WTC11 (cell line): ENCODE measurements around the gene CACNB4. TPM values are rescaled to one million over a fixed set of nuclear protein-coding genes. Genes with fewer than 3 reads are reported as not detected.

Experiments
- ATAC-seq: fragments of 200-7000 bp; cut with Tn5 transposase; 2 replicates; pipeline ENCODE4 v1.10.0; 2021; ENCODE audit warnings: mild to moderate bottlenecking, moderate library complexity
- CTCF ChIA-PET: fragments of 300-600 bp; sonication (Branson Sonifier 250); formaldehyde crosslinking; loops from one replicate; lab custom pipeline; 2021; ENCODE audit warnings: antibody characterized with exemption; lab: Charles Lee
- POLR2A ChIA-PET: fragments of 350-600 bp; sonication (Branson Sonifier 250); formaldehyde crosslinking; loops from one replicate; lab custom pipeline; 2021; ENCODE audit warnings: antibody characterized with exemption; lab: Charles Lee
- DNase-seq: peaks from one replicate; pipeline ENCODE4 v3.0.0; 2021; ENCODE audit warnings: low spot score
- H3K27ac Mint-ChIP-seq: 2 replicates; pipeline ENCODE4 v1.8.0; 2021; ENCODE audit warnings: mixed read lengths
- H3K27me3 Mint-ChIP-seq: 2 replicates; pipeline ENCODE4 v1.8.0; 2021; ENCODE audit warnings: low read depth, mild to moderate bottlenecking, moderate library complexity, mixed read lengths
- H3K36me3 Mint-ChIP-seq: 2 replicates; pipeline ENCODE4 v1.8.0; 2021; ENCODE audit warnings: mixed read lengths
- H3K4me1 Mint-ChIP-seq: 2 replicates; pipeline ENCODE4 v1.8.0; 2022; ENCODE audit warnings: mixed read lengths
- H3K4me3 Mint-ChIP-seq: 2 replicates; pipeline ENCODE4 v1.8.0; 2021; ENCODE audit warnings: mild to moderate bottlenecking, moderate library complexity, mixed read lengths
- H3K9me3 Mint-ChIP-seq: 2 replicates; pipeline ENCODE4 v1.8.0; 2021; ENCODE audit warnings: mixed read lengths
- ATF2 ChIP-seq: sonication (generic); formaldehyde crosslinking; IDR thresholded peaks from 2 replicates; pipeline ENCODE4 v1.8.1; 2022; ENCODE audit warnings: low read depth, missing genetic modification reagents, borderline replicate concordance
- CTCF ChIP-seq: fragments of 200-600 bp; IDR thresholded peaks from 2 replicates; pipeline ENCODE4 v1.8.0; 2022; ENCODE audit warnings: antibody characterized with exemption
- IRF2 ChIP-seq: sonication (generic); formaldehyde crosslinking; IDR thresholded peaks from 2 replicates; pipeline ENCODE4 v1.8.0; 2022; ENCODE audit warnings: low read depth, missing genetic modification reagents, borderline replicate concordance
- JAZF1 ChIP-seq: fragments of 250-450 bp; sonication (Bioruptor Pico); IDR thresholded peaks from 2 replicates; pipeline ENCODE4 v1.9.0; 2021; ENCODE audit warnings: moderate library complexity, mild to moderate bottlenecking, inconsistent platforms
- MXD4 ChIP-seq: fragments of 250-450 bp; sonication (Bioruptor Pico); IDR thresholded peaks from 2 replicates; pipeline ENCODE4 v1.8.0; 2021; ENCODE audit warnings: mild to moderate bottlenecking, moderate library complexity, borderline replicate concordance
- MYBL2 ChIP-seq: sonication (generic); formaldehyde crosslinking; IDR thresholded peaks from 2 replicates; pipeline ENCODE4 v1.8.1; 2023; ENCODE audit warnings: mild to moderate bottlenecking, moderate library complexity, missing genetic modification reagents
- PRDM15 ChIP-seq: sonication (generic); formaldehyde crosslinking; IDR thresholded peaks from 2 replicates; pipeline ENCODE4 v1.8.0; 2022; ENCODE audit warnings: missing genetic modification reagents
- PRRX2 ChIP-seq: fragments of 250-450 bp; sonication (Bioruptor Pico); IDR thresholded peaks from 2 replicates; pipeline ENCODE4 v1.8.0; 2021; ENCODE audit warnings: mild to moderate bottlenecking
- TEAD4 ChIP-seq: sonication (generic); formaldehyde crosslinking; IDR thresholded peaks from 2 replicates; pipeline ENCODE4 v1.8.0; 2022; ENCODE audit warnings: mild to moderate bottlenecking, missing genetic modification reagents
- TP53 ChIP-seq: sonication (generic); formaldehyde crosslinking; IDR thresholded peaks from 2 replicates; pipeline ENCODE4 v1.8.1; 2023; ENCODE audit warnings: mild to moderate bottlenecking, missing genetic modification reagents
- ZNF317 ChIP-seq: sonication (generic); formaldehyde crosslinking; IDR thresholded peaks from 2 replicates; pipeline ENCODE4 v1.8.1; 2023; ENCODE audit warnings: low read depth, mild to moderate bottlenecking, moderate library complexity, missing genetic modification reagents, borderline replicate concordance
- ZNF416 ChIP-seq: fragments of 250-450 bp; sonication (Bioruptor Pico); IDR thresholded peaks from 2 replicates; pipeline ENCODE4 v1.9.0; 2021; ENCODE audit warnings: mild to moderate bottlenecking, inconsistent platforms
- ZNF423 ChIP-seq: fragments of 250-450 bp; sonication (Bioruptor Pico); IDR thresholded peaks from 2 replicates; pipeline ENCODE4 v2.1.2; 2022; ENCODE audit warnings: mild to moderate bottlenecking, moderate library complexity
- ZSCAN18 ChIP-seq: fragments of 250-450 bp; sonication (Bioruptor Pico); IDR thresholded peaks from 2 replicates; pipeline ENCODE4 v2.1.2; 2022; ENCODE audit warnings: mild to moderate bottlenecking, moderate library complexity
- total RNA-seq: library from RNA; stranded (reverse); gene quantifications from 3 replicates; pipeline ENCODE4 v1.2.3, GENCODE V29; 2021
- TF ChIP-seq, protein P1 (sequence below): sonication (generic); formaldehyde crosslinking; IDR thresholded peaks from 2 replicates; pipeline ENCODE4 v1.8.1; 2022; ENCODE audit warnings: mild to moderate bottlenecking, moderate library complexity, missing genetic modification reagents
- TF ChIP-seq, protein P2 (sequence below): sonication (generic); formaldehyde crosslinking; IDR thresholded peaks from 2 replicates; pipeline ENCODE4 v1.8.0; 2023; ENCODE audit warnings: missing genetic modification reagents
- TF ChIP-seq, protein P3 (sequence below): sonication (generic); formaldehyde crosslinking; conservative IDR thresholded peaks from 2 replicates; pipeline ENCODE4 v1.8.1; 2023; ENCODE audit warnings: mild to moderate bottlenecking, low read depth, missing genetic modification reagents, moderate library complexity
- TF ChIP-seq, protein P4 (sequence below): sonication (generic); formaldehyde crosslinking; IDR thresholded peaks from 2 replicates; pipeline ENCODE4 v1.8.1; 2023; ENCODE audit warnings: mild to moderate bottlenecking, missing genetic modification reagents

The CACNB4 gene
- total RNA-seq, 1 experiment from 2014 or later = 4.7 TPM

- no peaks in the 10 kb centered on the region for H3K27me3 Mint-ChIP-seq
- peaks cover 45% of the 10 kb centered on the region for H3K9me3 Mint-ChIP-seq
- DNase-seq = no peak
- ATAC-seq = peak; percentile 38; the same call in 1 of the 2 replicates
- no peak overlapping the region for H3K27ac Mint-ChIP-seq
- ChIA-PET POLR2A (no interaction called here), CTCF (interaction anchor here (1.3 kb wide), 1 partner anchor 9 kb away, joined by 3 read pairs; no protein-coding TSS in a partner anchor)
- peaks cover 27% of the 10 kb centered on the region for H3K36me3 Mint-ChIP-seq
- H3K4me1 Mint-ChIP-seq = peaks cover 15% of the 10 kb centered on the region
- no peak overlapping the region for H3K4me3 Mint-ChIP-seq
- no peak for TF ChIP-seq JAZF1 (CRISPR knock-in tag)
- TF ChIP-seq PRDM15 (CRISPR knock-in tag) = no peak
- no peak for TF ChIP-seq TP53 (CRISPR knock-in tag)
- TF ChIP-seq ZNF317 (CRISPR knock-in tag) = no peak
- no peak for TF ChIP-seq MXD4
- TF ChIP-seq, protein P1, sequence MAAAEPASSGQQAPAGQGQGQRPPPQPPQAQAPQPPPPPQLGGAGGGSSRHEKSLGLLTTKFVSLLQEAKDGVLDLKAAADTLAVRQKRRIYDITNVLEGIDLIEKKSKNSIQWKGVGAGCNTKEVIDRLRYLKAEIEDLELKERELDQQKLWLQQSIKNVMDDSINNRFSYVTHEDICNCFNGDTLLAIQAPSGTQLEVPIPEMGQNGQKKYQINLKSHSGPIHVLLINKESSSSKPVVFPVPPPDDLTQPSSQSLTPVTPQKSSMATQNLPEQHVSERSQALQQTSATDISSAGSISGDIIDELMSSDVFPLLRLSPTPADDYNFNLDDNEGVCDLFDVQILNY (CRISPR knock-in tag) = no peak
- no peak for TF ChIP-seq ZNF423 (CRISPR knock-in tag)
- TF ChIP-seq ZSCAN18 (CRISPR knock-in tag) = no peak
- TF ChIP-seq ATF2 = no peak
- no peak for TF ChIP-seq TEAD4
- TF ChIP-seq, protein P2, sequence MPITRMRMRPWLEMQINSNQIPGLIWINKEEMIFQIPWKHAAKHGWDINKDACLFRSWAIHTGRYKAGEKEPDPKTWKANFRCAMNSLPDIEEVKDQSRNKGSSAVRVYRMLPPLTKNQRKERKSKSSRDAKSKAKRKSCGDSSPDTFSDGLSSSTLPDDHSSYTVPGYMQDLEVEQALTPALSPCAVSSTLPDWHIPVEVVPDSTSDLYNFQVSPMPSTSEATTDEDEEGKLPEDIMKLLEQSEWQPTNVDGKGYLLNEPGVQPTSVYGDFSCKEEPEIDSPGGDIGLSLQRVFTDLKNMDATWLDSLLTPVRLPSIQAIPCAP (CRISPR knock-in tag) = no peak
- no peak for TF ChIP-seq IRF2 (CRISPR knock-in tag)
- no peak for TF ChIP-seq MYBL2 (CRISPR knock-in tag)
- no peak for TF ChIP-seq PRRX2 (CRISPR knock-in tag)
- TF ChIP-seq, protein P3, sequence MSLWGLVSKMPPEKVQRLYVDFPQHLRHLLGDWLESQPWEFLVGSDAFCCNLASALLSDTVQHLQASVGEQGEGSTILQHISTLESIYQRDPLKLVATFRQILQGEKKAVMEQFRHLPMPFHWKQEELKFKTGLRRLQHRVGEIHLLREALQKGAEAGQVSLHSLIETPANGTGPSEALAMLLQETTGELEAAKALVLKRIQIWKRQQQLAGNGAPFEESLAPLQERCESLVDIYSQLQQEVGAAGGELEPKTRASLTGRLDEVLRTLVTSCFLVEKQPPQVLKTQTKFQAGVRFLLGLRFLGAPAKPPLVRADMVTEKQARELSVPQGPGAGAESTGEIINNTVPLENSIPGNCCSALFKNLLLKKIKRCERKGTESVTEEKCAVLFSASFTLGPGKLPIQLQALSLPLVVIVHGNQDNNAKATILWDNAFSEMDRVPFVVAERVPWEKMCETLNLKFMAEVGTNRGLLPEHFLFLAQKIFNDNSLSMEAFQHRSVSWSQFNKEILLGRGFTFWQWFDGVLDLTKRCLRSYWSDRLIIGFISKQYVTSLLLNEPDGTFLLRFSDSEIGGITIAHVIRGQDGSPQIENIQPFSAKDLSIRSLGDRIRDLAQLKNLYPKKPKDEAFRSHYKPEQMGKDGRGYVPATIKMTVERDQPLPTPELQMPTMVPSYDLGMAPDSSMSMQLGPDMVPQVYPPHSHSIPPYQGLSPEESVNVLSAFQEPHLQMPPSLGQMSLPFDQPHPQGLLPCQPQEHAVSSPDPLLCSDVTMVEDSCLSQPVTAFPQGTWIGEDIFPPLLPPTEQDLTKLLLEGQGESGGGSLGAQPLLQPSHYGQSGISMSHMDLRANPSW (CRISPR knock-in tag) = no peak
- TF ChIP-seq CTCF = no peak
- no peak for TF ChIP-seq ZNF416 (CRISPR knock-in tag)
- TF ChIP-seq, protein P4, sequence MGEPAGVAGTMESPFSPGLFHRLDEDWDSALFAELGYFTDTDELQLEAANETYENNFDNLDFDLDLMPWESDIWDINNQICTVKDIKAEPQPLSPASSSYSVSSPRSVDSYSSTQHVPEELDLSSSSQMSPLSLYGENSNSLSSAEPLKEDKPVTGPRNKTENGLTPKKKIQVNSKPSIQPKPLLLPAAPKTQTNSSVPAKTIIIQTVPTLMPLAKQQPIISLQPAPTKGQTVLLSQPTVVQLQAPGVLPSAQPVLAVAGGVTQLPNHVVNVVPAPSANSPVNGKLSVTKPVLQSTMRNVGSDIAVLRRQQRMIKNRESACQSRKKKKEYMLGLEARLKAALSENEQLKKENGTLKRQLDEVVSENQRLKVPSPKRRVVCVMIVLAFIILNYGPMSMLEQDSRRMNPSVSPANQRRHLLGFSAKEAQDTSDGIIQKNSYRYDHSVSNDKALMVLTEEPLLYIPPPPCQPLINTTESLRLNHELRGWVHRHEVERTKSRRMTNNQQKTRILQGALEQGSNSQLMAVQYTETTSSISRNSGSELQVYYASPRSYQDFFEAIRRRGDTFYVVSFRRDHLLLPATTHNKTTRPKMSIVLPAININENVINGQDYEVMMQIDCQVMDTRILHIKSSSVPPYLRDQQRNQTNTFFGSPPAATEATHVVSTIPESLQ (CRISPR knock-in tag) = no peak
Observed at GRCh38 chr2:152056418-152056817, 42.4 kb downstream of the CACNB4 start.
